Vagina (tissue), 2 donors: ENCODE results near the gene UBR3. TPM values are rescaled to one million over a fixed set of nuclear protein-coding genes. Genes with fewer than 3 reads are reported as not detected.

Experiments used
- DNase-seq, 2 donors: peaks; one replicate each; pipeline ENCODE4 v3.0.0-alpha.2; 2017; ENCODE audit errors: extremely low spot score in 2 of 2
- H3K27ac ChIP-seq: fragments of 200-600 bp; sonication (generic); one replicate; pipeline ENCODE4 v1.5.1; 2019
- H3K27me3 ChIP-seq: fragments of 200-600 bp; sonication (generic); one replicate; pipeline ENCODE4 v1.5.1; 2019
- H3K36me3 ChIP-seq, 2 donors: fragments of 200-600 bp; sonication (generic); one replicate each; pipeline ENCODE4 v1.5.1; 2017 to 2019
- H3K4me1 ChIP-seq: fragments of 200-600 bp; sonication (generic); one replicate; pipeline ENCODE4 v1.5.1; 2019
- H3K4me3 ChIP-seq, 2 donors: fragments of 200-600 bp; sonication (generic); 1 replicate in 1 of 2; 2 replicates in 1 of 2; pipeline ENCODE4 v1.5.1; 2016 to 2019
- H3K9me3 ChIP-seq: fragments of 200-600 bp; sonication (generic); one replicate; pipeline ENCODE4 v1.5.1; 2019
- POLR2A ChIP-seq, 2 donors: fragments of 450-650 bp; IDR thresholded peaks; one replicate each; pipeline ENCODE4 v1.6.1; 2017; ENCODE audit warnings: antibody characterized with exemption in 2 of 2, mild to moderate bottlenecking in 2 of 2, moderate library complexity in 2 of 2
- POLR2AphosphoS5 ChIP-seq, 2 donors: sonication (generic); formaldehyde crosslinking; IDR thresholded peaks; one replicate each; pipeline ENCODE4 v1.9.0; 2017; ENCODE audit warnings: antibody characterized with exemption in 2 of 2, mild to moderate bottlenecking in 2 of 2, low read depth in 1 of 2; ENCODE audit not compliant: insufficient read depth in 1 of 2
- intact Hi-C: fragments of 100-400 bp; cut with DNase I; formaldehyde crosslinking; loops from one replicate; pipeline ENCODE4 v1.15.1; 2023
- total RNA-seq: library from RNA; depleted of rRNA; stranded (reverse); fragments of >200 nt; gene quantifications from one replicate; pipeline ENCODE4 v1.2.3, GENCODE V29; 2016
- TF ChIP-seq, protein P1 (sequence below), 3 experiments: fragments of 450-650 bp in 2 of 3; fragments of 200-600 bp in 1 of 3; sonication (generic) in 1 of 3; IDR thresholded peaks; one replicate each; pipeline ENCODE4 v1.5.1; 2017 to 2019; ENCODE audit warnings: antibody characterized with exemption in 3 of 3, mild to moderate bottlenecking in 2 of 3, moderate library complexity in 2 of 3

The UBR3 gene
- total RNA-seq, 1 donor from 2014 or later = 59.2 TPM

DNA sequence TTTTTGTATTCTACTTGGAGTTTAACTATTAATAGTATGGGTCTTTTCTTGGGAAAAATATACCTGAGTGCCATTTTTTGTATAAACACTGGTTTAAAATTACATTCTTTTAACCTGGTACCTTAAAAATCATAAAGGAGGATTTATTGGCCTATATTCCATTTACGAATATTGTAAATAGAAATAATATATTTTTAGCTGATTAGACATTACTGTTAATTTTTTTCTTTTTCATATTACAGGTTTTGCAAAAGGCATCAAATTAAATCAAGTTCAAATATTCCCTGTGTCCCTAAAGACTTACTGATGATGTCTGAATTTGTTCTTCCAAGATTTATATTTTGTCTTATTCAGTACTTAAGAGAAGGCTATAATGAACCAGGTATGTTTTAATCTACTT, 44.7 kb downstream of the UBR3 start:
- H3K27ac ChIP-seq = no peak overlapping the region
- peaks cover 5% of the 10 kb centered on the region for H3K4me1 ChIP-seq
- no peaks in the 10 kb centered on the region for H3K27me3 ChIP-seq
- intact Hi-C loops = no loop called here
- no peak for TF ChIP-seq POLR2AphosphoS5 (IDR thresholded peaks at IDR 0.05; ENCODE audit: insufficient read depth in 1 of 2, low read depth in 1 of 2)
- TF ChIP-seq, protein P1, sequence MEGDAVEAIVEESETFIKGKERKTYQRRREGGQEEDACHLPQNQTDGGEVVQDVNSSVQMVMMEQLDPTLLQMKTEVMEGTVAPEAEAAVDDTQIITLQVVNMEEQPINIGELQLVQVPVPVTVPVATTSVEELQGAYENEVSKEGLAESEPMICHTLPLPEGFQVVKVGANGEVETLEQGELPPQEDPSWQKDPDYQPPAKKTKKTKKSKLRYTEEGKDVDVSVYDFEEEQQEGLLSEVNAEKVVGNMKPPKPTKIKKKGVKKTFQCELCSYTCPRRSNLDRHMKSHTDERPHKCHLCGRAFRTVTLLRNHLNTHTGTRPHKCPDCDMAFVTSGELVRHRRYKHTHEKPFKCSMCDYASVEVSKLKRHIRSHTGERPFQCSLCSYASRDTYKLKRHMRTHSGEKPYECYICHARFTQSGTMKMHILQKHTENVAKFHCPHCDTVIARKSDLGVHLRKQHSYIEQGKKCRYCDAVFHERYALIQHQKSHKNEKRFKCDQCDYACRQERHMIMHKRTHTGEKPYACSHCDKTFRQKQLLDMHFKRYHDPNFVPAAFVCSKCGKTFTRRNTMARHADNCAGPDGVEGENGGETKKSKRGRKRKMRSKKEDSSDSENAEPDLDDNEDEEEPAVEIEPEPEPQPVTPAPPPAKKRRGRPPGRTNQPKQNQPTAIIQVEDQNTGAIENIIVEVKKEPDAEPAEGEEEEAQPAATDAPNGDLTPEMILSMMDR (IDR thresholded peaks at IDR 0.05) = no peak
- TF ChIP-seq POLR2A (IDR thresholded peaks at IDR 0.05) = no peak
- no peak for DNase-seq
- no peaks in the 10 kb centered on the region for H3K9me3 ChIP-seq
- no peak overlapping the region for H3K4me3 ChIP-seq
- peaks cover 0 to 8% of the 10 kb centered on the region in 2 donors for H3K36me3 ChIP-seq

DNA sequence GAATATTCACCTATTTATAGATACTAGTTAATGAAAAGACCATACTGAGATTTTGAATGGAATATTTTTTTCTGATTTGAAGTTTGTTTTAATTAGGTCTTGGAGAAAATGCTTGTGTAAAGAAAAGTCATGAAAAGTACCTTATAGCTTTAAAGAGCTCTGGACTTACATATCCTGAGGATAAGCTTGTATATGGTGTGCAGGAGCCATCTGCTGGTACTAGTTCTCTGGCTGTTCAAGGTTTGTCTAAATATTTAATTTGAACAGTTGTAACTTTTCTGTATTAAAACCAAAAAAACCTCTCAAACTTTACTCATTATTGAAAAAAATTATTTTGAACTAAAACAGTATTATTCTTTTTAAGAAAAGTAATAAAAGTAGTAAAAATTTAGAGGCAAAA, 50.1 kb downstream of the UBR3 start:
- Histone ChIP-seq H3K27ac (no peak overlapping the region), H3K36me3 (peaks cover 0 to 9% of the 10 kb centered on the region in 2 donors), H3K4me3 (no peak overlapping the region), H3K27me3 (no peaks in the 10 kb centered on the region), H3K9me3 (no peaks in the 10 kb centered on the region), H3K4me1 (no peaks in the 10 kb centered on the region)
- intact Hi-C loops = no loop called here
- TF ChIP-seq, protein P1 (IDR thresholded peaks at IDR 0.05) = no peak
- TF ChIP-seq POLR2AphosphoS5 (IDR thresholded peaks at IDR 0.05; ENCODE audit: insufficient read depth in 1 of 2, low read depth in 1 of 2) = no peak
- no peak for TF ChIP-seq POLR2A (IDR thresholded peaks at IDR 0.05)
- DNase-seq = no peak

- no peaks in the 10 kb centered on the region for H3K36me3 ChIP-seq
- TF ChIP-seq, protein P1 (IDR thresholded peaks at IDR 0.05) = no peak
- TF ChIP-seq POLR2AphosphoS5 (IDR thresholded peaks at IDR 0.05; ENCODE audit: insufficient read depth in 1 of 2, low read depth in 1 of 2) = no peak
- H3K4me1 ChIP-seq = no peaks in the 10 kb centered on the region
- H3K27ac ChIP-seq = no peak overlapping the region
- H3K4me3 ChIP-seq = no peak overlapping the region
- DNase-seq = no peak
- intact Hi-C loops = no loop called here
- no peaks in the 10 kb centered on the region for H3K9me3 ChIP-seq
- no peaks in the 10 kb centered on the region for H3K27me3 ChIP-seq
Measured at GRCh38 chr2:169887120-169887519, 59.9 kb downstream of the UBR3 start.

DNA sequence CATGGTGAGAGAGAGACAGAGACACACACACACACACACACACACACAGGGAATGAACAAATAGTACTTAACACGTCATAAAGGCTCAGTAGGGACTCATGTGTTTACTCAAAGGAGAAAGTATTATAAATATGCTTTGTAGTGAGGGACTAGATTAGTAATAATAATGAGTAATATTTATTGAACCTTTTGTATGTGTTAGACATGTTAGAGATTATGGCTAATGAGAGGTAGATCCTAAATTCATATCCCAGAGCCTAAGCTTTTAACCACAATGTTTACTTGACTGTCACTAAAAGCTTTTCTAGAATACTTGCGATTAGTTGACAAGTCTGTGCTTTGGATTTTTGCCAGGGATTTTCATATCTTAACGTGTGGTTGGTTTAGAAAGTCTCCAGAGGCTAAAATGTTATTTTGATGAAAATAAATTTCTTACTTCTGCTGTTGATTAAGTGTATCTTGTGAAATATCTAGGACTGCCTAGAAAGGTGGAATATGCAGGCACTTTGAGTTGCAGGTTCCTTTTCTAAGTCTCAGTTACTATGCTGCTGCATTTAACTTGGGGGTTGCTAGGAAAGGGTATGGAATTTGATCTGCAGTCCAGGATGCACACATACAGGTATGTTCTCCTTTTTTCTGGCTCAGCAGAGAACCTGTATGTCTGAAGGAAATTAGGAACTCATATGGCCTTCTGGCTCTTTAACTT, 64.5 kb downstream of the UBR3 start:
- no peak overlapping the region for H3K27ac ChIP-seq
- H3K9me3 ChIP-seq = no peaks in the 10 kb centered on the region
- DNase-seq = no peak
- H3K27me3 ChIP-seq = no peaks in the 10 kb centered on the region
- H3K36me3 ChIP-seq = peaks cover 0 to 5% of the 10 kb centered on the region in 2 donors
- H3K4me1 ChIP-seq = no peaks in the 10 kb centered on the region
- intact Hi-C loops = no loop called here
- TF ChIP-seq, protein P1 (IDR thresholded peaks at IDR 0.05) = no peak
- TF ChIP-seq POLR2A (IDR thresholded peaks at IDR 0.05) = no peak
- no peak for TF ChIP-seq POLR2AphosphoS5 (IDR thresholded peaks at IDR 0.05; ENCODE audit: insufficient read depth in 1 of 2, low read depth in 1 of 2)
- no peak overlapping the region for H3K4me3 ChIP-seq

- intact Hi-C loops = no loop called here
- Histone ChIP-seq H3K9me3 (no peaks in the 10 kb centered on the region), H3K4me1 (no peaks in the 10 kb centered on the region)
Measured at GRCh38 chr2:169892951-169893350, 65.7 kb downstream of the UBR3 start.

More at GRCh38 chr2:169892951-169893350, 65.7 kb downstream of the UBR3 start:
- Histone ChIP-seq H3K4me3 (no peak overlapping the region), H3K36me3 (peaks cover 0 to 9% of the 10 kb centered on the region in 2 donors), H3K27me3 (no peaks in the 10 kb centered on the region), H3K27ac (no peak overlapping the region)
- no peak for DNase-seq
- TF ChIP-seq POLR2AphosphoS5 (IDR thresholded peaks at IDR 0.05; ENCODE audit: insufficient read depth in 1 of 2, low read depth in 1 of 2) (no peak), POLR2A (IDR thresholded peaks at IDR 0.05) (no peak)
- TF ChIP-seq, protein P1 (IDR thresholded peaks at IDR 0.05) = no peak
